Vagina (tissue), 2 donors: ENCODE measurements around the gene CRISP2.
"Not testable (repeated sequence)": the region's sequence is repeated elsewhere in the genome, so short reads cannot be mapped to it uniquely, and the experiment has no call there.

Experiments
- CTCF ChIP-seq, 3 experiments: fragments of 450-650 bp in 2 of 3; fragments of 200-600 bp in 1 of 3; sonication (generic) in 1 of 3; IDR thresholded peaks; one replicate each; pipeline ENCODE4 v1.5.1; 2017 to 2019; ENCODE audit warnings: antibody characterized with exemption in 3 of 3, mild to moderate bottlenecking in 2 of 3, moderate library complexity in 2 of 3
- POLR2AphosphoS5 ChIP-seq, 2 donors: sonication (generic); formaldehyde crosslinking; IDR thresholded peaks; one replicate each; pipeline ENCODE4 v1.9.0; 2017; ENCODE audit warnings: antibody characterized with exemption in 2 of 2, mild to moderate bottlenecking in 2 of 2, low read depth in 1 of 2; ENCODE audit not compliant: insufficient read depth in 1 of 2

DNA sequence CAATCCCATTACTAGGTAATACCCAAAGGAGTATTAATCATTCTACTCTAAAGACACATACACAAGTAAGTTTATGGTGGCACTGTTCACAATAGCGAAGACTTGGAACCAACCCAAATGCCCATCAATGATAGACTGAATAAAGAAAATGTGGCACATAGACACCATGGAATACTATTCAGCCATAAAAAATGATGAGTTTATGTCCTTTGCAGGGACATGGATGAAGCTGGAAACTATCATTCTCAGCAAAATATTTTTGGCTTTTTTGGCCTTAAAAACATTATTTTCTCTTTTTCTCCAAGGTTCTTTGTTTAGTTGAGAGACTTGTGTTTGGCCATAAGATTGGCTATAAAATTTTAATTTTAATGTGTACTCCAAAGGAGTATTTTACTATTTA is 49.3 kb downstream of the CRISP2 start:
- TF ChIP-seq CTCF (IDR thresholded peaks at IDR 0.05); POLR2AphosphoS5 (IDR thresholded peaks at IDR 0.05; ENCODE audit: insufficient read depth in 1 of 2, low read depth in 1 of 2): not testable (repeated sequence)
